GM19438 (cell line): Measurements from ENCODE around the gene MPC1L.

Experiments used
- ATAC-seq: cut with Tn5 transposase; IDR thresholded peaks from one replicate; pipeline ENCODE4 v1.9.1; 2021; ENCODE audit warnings: low read depth; ENCODE audit not compliant: unreplicated experiment

MPC1L gene

GRCh38 chrX:40625294-40625693 lies 2.1 kb downstream of the MPC1L start:
- no peak for ATAC-seq

- no peak for ATAC-seq
These were observed 5.3 kb downstream of the MPC1L start for GRCh38 chrX:40628506-40628905.

GRCh38 chrX:40632199-40632598 lies 9.0 kb downstream of the MPC1L start:
- no peak for ATAC-seq

- no peak for ATAC-seq
These were observed 14.5 kb downstream of the MPC1L start for GRCh38 chrX:40637687-40638086.

GRCh38 chrX:40644176-40644575 lies 20.9 kb downstream of the MPC1L start:
- no peak for ATAC-seq

GRCh38 chrX:40644821-40645358 lies 21.7 kb downstream of the MPC1L start:
- ATAC-seq, result peak; percentile 45

- peak; percentile 13 for ATAC-seq
These were observed 23.5 kb downstream of the MPC1L start for GRCh38 chrX:40646489-40647306.

GRCh38 chrX:40647307-40648197 lies 24.3 kb downstream of the MPC1L start, which contains the start of gene CXorf38:
TSS of gene CXorf38 (minus strand) at chrX:40647561. CDS start at chrX:40647520, 41 bp downstream.
- peak; percentile 71 for ATAC-seq

GRCh38 chrX:40651620-40652223 lies 28.5 kb downstream of the MPC1L start:
- ATAC-seq, result no peak

GRCh38 chrX:40652664-40653063 lies 29.4 kb downstream of the MPC1L start:
- no peak for ATAC-seq

GRCh38 chrX:40653535-40653934 lies 30.3 kb downstream of the MPC1L start:
- no peak for ATAC-seq

GRCh38 chrX:40660381-40660780 lies 37.2 kb downstream of the MPC1L start:
- ATAC-seq, result no peak

GRCh38 chrX:40661489-40661888 lies 38.3 kb downstream of the MPC1L start:
- no peak for ATAC-seq

GRCh38 chrX:40663078-40663740 lies 40.0 kb downstream of the MPC1L start:
- no peak for ATAC-seq

- ATAC-seq, result no peak
These were observed 40.8 kb downstream of the MPC1L start for GRCh38 chrX:40663880-40664630.

- no peak for ATAC-seq
These were observed 47.9 kb downstream of the MPC1L start for GRCh38 chrX:40671126-40671525.
